Measurements from ENCODE around the gene CLSTN3.

Gene CLSTN3

DNA sequence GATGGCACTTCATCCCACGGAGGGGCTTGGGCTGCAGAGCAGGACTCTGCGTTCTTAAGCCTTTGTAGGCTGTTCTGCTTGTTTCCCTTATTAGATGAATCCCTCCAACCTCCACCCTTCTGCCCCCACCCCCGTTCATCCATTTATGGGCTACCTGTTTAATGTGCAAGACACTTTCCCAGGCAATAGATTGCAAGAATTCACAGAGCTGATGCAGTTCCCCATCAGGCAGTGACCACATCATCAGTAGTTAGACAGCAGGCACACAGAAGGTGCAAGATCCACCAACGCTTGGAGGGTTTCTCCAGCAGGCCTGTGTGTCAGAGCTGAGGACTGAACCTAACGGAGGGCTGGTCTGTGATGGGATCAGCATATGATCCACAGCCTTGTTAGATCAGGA, 36.7 kb upstream of the CLSTN3 start:
- H3K27ac ChIP-seq (ENCODE audit: low read depth in 2 of 2, low read length in 2 of 2) = no peak overlapping the region
- peaks cover 0 to 8% of the 10 kb centered on the region in 2 donors for H3K4me1 ChIP-seq (ENCODE audit: control insufficient read depth in 2 of 2, insufficient read depth in 2 of 2, low read length in 2 of 2)
- peaks cover 0 to 2% of the 10 kb centered on the region in 2 donors for H3K27me3 ChIP-seq (ENCODE audit: control insufficient read depth in 2 of 2, insufficient read depth in 2 of 2, low read length in 2 of 2)
- no peaks in the 10 kb centered on the region for H3K9me3 ChIP-seq (ENCODE audit: control insufficient read depth in 2 of 2, low read length in 2 of 2)
- H3K9ac ChIP-seq (ENCODE audit: low read depth in 1 of 2, low read length in 2 of 2) = no peak overlapping the region
- H3K36me3 ChIP-seq (ENCODE audit: control insufficient read depth in 2 of 2, insufficient read depth in 2 of 2, low read length in 2 of 2) = peaks cover 2% of the 10 kb centered on the region in 2 donors
- H3K4me3 ChIP-seq (ENCODE audit: low read length in 2 of 2) = no peak overlapping the region

DNA sequence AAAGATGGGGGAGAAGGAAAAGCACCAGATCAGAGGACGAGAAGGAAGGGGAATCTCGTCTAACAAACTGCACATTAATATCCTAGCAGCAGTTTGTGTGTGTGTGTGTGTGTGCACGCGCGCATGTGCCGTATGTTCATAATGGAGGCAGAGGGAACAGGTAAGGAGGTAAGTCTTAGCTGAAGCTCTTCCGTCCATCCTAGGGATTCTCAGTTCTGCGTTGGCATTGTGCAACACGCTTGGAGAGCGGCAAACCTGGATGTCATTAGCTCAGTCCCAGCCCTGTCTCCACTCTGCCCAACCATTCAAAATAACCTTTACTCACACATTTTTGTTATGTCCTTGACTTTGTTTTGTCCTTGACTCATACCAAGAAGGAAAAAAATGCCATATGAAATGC, 36.3 kb upstream of the CLSTN3 start:
- H3K27me3 ChIP-seq (ENCODE audit: control insufficient read depth in 2 of 2, insufficient read depth in 2 of 2, low read length in 2 of 2) = peaks cover 0 to 2% of the 10 kb centered on the region in 2 donors
- no peak overlapping the region for H3K4me3 ChIP-seq (ENCODE audit: low read length in 2 of 2)
- peaks cover 2% of the 10 kb centered on the region in 2 donors for H3K36me3 ChIP-seq (ENCODE audit: control insufficient read depth in 2 of 2, insufficient read depth in 2 of 2, low read length in 2 of 2)
- H3K4me1 ChIP-seq (ENCODE audit: control insufficient read depth in 2 of 2, insufficient read depth in 2 of 2, low read length in 2 of 2) = peaks cover 0 to 8% of the 10 kb centered on the region in 2 donors
- H3K9me3 ChIP-seq (ENCODE audit: control insufficient read depth in 2 of 2, low read length in 2 of 2) = no peaks in the 10 kb centered on the region
- H3K27ac ChIP-seq (ENCODE audit: low read depth in 2 of 2, low read length in 2 of 2) = no peak overlapping the region
- H3K9ac ChIP-seq (ENCODE audit: low read depth in 1 of 2, low read length in 2 of 2) = no peak overlapping the region

DNA sequence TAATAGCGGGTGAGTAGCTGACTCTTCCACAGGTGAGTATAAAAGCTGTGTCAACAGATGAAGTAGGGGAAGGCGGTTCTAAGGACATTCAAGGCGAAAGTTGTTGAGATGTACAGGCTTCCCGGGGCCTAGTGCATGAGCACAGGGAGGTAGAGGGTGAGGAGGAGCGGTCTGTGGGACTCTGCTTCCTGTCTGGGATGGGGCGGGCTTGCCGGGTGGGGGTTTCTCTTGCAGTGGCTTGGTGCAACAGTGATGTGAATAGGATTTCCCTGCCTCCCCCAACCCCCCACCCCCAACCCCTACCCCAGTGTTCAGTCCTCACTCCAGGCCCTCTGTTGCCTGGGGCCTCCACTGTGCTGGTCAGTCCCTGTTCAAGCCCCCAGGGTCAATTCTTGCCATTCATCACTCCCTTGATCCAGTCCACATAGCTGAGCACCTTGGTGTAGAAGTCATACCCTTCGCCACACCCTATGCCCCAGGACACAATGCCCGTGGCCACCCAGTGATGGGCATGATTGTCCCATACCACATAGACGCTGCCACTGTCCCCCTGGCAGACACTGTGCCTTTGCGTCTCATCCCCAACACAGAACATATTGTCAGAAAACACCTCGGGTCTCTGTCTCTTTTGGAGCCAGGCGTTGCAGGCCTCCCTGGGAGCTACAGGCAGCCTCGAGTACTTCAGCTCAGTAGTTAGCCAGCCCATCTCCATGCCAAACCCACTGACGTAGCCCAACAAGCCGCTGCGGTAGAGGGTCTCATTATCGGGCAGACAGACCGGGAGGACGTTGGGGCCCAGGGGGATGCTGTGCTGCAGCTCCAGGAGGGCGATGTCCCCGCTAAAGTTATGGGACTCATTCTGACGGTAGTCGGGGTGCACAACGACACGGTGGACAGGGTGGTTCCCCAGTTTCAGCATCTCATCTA, 33.9 kb upstream of the CLSTN3 start:
- Histone ChIP-seq H3K4me1 (ENCODE audit: control insufficient read depth in 2 of 2, insufficient read depth in 2 of 2, low read length in 2 of 2) (peaks cover 0 to 8% of the 10 kb centered on the region in 2 donors), H3K27me3 (ENCODE audit: control insufficient read depth in 2 of 2, insufficient read depth in 2 of 2, low read length in 2 of 2) (peaks cover 0 to 2% of the 10 kb centered on the region in 2 donors), H3K27ac (ENCODE audit: low read depth in 2 of 2, low read length in 2 of 2) (no peak overlapping the region), H3K36me3 (ENCODE audit: control insufficient read depth in 2 of 2, insufficient read depth in 2 of 2, low read length in 2 of 2) (peaks cover 8 to 11% of the 10 kb centered on the region in 2 donors), H3K4me3 (ENCODE audit: low read length in 2 of 2) (no peak overlapping the region), H3K9me3 (ENCODE audit: control insufficient read depth in 2 of 2, low read length in 2 of 2) (no peaks in the 10 kb centered on the region), H3K9ac (ENCODE audit: low read depth in 1 of 2, low read length in 2 of 2) (no peak overlapping the region)

DNA sequence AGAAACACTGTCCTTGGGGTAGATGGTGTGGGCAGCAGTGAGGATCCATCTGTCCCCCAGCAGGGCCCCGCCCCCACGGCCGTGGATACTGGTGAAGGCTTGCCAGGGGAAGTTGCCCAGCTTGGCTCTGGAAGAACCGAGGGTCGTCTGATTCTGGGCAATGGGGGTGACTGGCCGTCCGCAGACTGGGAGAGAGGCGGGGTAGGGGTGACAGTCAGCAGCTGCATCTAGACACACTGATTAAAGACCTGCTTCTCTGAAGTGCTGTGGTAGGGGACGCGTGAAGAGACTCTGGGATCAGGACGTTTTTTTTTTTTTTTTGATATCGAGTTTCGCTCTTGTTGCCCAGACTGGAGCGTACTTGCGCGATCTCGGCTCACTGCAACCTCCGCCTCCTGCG, 33.2 kb upstream of the CLSTN3 start:
- H3K36me3 ChIP-seq (ENCODE audit: control insufficient read depth in 2 of 2, insufficient read depth in 2 of 2, low read length in 2 of 2) = peaks cover 13 to 14% of the 10 kb centered on the region in 2 donors
- H3K4me3 ChIP-seq (ENCODE audit: low read length in 2 of 2) = no peak overlapping the region
- H3K9me3 ChIP-seq (ENCODE audit: control insufficient read depth in 2 of 2, low read length in 2 of 2) = no peaks in the 10 kb centered on the region
- no peak overlapping the region for H3K27ac ChIP-seq (ENCODE audit: low read depth in 2 of 2, low read length in 2 of 2)
- no peak overlapping the region for H3K9ac ChIP-seq (ENCODE audit: low read depth in 1 of 2, low read length in 2 of 2)
- H3K4me1 ChIP-seq (ENCODE audit: control insufficient read depth in 2 of 2, insufficient read depth in 2 of 2, low read length in 2 of 2) = peaks cover 0 to 6% of the 10 kb centered on the region in 2 donors
- H3K27me3 ChIP-seq (ENCODE audit: control insufficient read depth in 2 of 2, insufficient read depth in 2 of 2, low read length in 2 of 2) = peaks cover 0 to 2% of the 10 kb centered on the region in 2 donors

DNA sequence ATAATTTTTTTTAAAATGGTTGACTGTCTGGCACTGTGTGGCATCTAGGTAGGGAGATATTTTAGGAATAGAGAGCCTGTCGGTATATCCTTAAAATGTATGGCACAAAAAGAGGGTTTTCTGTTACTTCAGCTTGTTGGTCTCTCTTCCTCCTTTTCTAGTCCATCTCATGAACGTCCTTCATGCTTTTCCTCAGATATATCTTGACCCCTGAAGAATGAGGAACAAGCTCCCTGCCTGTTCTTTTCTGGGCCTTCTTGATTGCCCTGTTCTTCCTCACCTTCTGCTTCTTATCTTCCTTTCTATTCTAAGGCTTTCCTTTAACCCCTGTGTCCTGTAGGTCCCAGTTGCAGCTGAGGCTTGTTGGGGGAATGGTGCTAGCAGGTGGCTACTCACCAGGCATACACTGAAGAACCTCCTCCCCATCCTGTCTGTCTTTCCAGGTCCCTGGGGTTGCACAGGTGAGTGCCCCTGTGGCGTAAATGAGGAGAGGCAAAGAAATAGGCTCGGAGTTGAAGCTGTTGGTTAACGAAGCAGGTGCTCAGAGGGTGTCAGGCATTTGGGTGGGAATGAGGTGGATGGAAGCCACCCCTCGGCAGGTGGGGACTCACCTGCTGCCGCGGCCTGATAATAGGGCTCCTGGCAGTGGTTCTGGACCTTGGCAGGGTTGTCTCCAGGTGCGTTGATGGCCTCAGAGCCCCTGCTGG, 30.7 kb upstream of the CLSTN3 start:
- Histone ChIP-seq H3K9me3 (ENCODE audit: control insufficient read depth in 2 of 2, low read length in 2 of 2) (no peaks in the 10 kb centered on the region), H3K4me3 (ENCODE audit: low read length in 2 of 2) (no peak overlapping the region), H3K27me3 (ENCODE audit: control insufficient read depth in 2 of 2, insufficient read depth in 2 of 2, low read length in 2 of 2) (no peaks in the 10 kb centered on the region), H3K36me3 (ENCODE audit: control insufficient read depth in 2 of 2, insufficient read depth in 2 of 2, low read length in 2 of 2) (peaks cover 14 to 21% of the 10 kb centered on the region in 2 donors), H3K4me1 (ENCODE audit: control insufficient read depth in 2 of 2, insufficient read depth in 2 of 2, low read length in 2 of 2) (no peaks in the 10 kb centered on the region), H3K9ac (ENCODE audit: low read depth in 1 of 2, low read length in 2 of 2) (no peak overlapping the region), H3K27ac (ENCODE audit: low read depth in 2 of 2, low read length in 2 of 2) (no peak overlapping the region)

DNA sequence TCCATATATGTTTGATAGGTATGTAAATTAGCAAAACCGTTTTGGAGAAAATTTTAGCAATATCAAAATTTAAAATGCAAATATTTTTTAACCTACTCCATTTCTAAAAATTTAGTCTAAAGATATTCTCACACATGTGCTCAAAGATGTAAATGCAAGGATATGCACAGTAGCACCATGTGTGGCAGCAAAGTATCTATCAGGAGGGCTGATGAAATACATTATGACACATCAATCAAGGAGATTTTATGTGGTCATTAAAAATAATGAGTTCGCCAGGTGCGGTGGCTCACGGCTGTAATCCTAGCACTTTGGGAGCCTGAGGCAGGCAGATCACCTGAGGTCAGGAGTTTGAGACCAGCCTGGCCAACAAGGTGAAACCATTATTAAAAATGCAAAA, 29.9 kb upstream of the CLSTN3 start:
- H3K4me1 ChIP-seq (ENCODE audit: control insufficient read depth in 2 of 2, insufficient read depth in 2 of 2, low read length in 2 of 2) = no peaks in the 10 kb centered on the region
- no peaks in the 10 kb centered on the region for H3K9me3 ChIP-seq (ENCODE audit: control insufficient read depth in 2 of 2, low read length in 2 of 2)
- no peak overlapping the region for H3K27ac ChIP-seq (ENCODE audit: low read depth in 2 of 2, low read length in 2 of 2)
- no peaks in the 10 kb centered on the region for H3K27me3 ChIP-seq (ENCODE audit: control insufficient read depth in 2 of 2, insufficient read depth in 2 of 2, low read length in 2 of 2)
- peaks cover 14 to 21% of the 10 kb centered on the region in 2 donors for H3K36me3 ChIP-seq (ENCODE audit: control insufficient read depth in 2 of 2, insufficient read depth in 2 of 2, low read length in 2 of 2)
- H3K4me3 ChIP-seq (ENCODE audit: low read length in 2 of 2) = no peak overlapping the region
- no peak overlapping the region for H3K9ac ChIP-seq (ENCODE audit: low read depth in 1 of 2, low read length in 2 of 2)

DNA sequence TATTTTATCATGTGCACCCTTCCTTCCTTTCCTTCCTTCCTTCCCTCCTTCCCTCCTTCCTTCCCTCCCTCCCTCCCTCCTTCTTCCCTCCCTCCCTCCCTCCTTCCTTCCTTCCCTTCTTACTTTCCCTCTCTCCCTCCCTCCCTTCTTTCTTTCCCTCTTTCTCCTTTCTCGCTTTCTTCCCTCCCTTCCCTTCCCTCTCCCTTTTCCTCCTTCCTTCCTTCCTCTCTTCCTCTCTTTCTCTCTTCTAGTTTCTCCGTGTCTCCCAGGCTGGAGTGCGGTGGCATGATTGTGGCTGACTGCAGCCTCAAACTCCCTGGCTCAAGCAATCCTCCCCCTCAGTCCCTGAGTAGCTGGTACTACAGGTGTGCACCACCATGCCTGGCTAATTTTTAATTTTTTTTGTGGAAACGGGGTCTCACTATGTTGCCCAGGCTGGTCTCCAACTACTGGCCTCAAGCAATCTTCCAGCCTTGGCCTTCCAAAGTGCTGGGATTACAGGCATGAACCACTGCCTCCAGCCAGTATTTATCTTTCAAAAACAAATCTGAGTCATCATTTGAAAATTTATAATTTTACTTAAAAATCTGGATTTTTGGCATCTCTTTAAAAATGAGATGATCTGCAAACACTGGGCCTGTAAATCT, 29.0 kb upstream of the CLSTN3 start:
- Histone ChIP-seq H3K27ac (ENCODE audit: low read depth in 2 of 2, low read length in 2 of 2) (no peak overlapping the region), H3K9me3 (ENCODE audit: control insufficient read depth in 2 of 2, low read length in 2 of 2) (no peaks in the 10 kb centered on the region), H3K27me3 (ENCODE audit: control insufficient read depth in 2 of 2, insufficient read depth in 2 of 2, low read length in 2 of 2) (no peaks in the 10 kb centered on the region), H3K4me3 (ENCODE audit: low read length in 2 of 2) (no peak overlapping the region), H3K36me3 (ENCODE audit: control insufficient read depth in 2 of 2, insufficient read depth in 2 of 2, low read length in 2 of 2) (peaks cover 14 to 23% of the 10 kb centered on the region in 2 donors), H3K4me1 (ENCODE audit: control insufficient read depth in 2 of 2, insufficient read depth in 2 of 2, low read length in 2 of 2) (no peaks in the 10 kb centered on the region), H3K9ac (ENCODE audit: low read depth in 1 of 2, low read length in 2 of 2) (no peak overlapping the region)

DNA sequence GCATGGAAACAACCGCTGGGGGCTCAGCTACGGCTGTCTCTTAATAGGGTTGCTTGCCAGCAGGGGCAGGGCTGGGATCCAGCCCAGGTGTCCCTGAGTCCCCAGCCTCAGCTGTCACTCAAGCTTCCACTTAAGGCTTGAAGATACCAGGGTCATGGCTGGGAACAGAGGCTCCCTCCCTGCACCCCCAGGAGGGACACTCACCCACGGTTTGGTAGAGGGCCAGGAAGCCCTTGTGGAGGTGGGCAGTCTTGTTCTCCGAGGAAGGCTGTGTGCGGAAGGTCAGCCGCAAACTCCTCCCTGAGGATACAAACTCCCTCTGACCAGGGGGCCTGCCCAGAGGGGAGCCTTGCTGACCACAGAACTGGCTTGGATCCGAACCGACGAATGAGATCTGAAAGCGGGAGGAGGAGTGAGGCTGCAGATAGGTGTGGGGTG, 28.5 kb upstream of the CLSTN3 start:
- no peaks in the 10 kb centered on the region for H3K9me3 ChIP-seq (ENCODE audit: control insufficient read depth in 2 of 2, low read length in 2 of 2)
- no peaks in the 10 kb centered on the region for H3K27me3 ChIP-seq (ENCODE audit: control insufficient read depth in 2 of 2, insufficient read depth in 2 of 2, low read length in 2 of 2)
- H3K4me3 ChIP-seq (ENCODE audit: low read length in 2 of 2) = no peak overlapping the region
- H3K27ac ChIP-seq (ENCODE audit: low read depth in 2 of 2, low read length in 2 of 2) = no peak overlapping the region
- no peaks in the 10 kb centered on the region for H3K4me1 ChIP-seq (ENCODE audit: control insufficient read depth in 2 of 2, insufficient read depth in 2 of 2, low read length in 2 of 2)
- H3K9ac ChIP-seq (ENCODE audit: low read depth in 1 of 2, low read length in 2 of 2) = no peak overlapping the region
- H3K36me3 ChIP-seq (ENCODE audit: control insufficient read depth in 2 of 2, insufficient read depth in 2 of 2, low read length in 2 of 2) = peaks cover 14 to 23% of the 10 kb centered on the region in 2 donors

DNA sequence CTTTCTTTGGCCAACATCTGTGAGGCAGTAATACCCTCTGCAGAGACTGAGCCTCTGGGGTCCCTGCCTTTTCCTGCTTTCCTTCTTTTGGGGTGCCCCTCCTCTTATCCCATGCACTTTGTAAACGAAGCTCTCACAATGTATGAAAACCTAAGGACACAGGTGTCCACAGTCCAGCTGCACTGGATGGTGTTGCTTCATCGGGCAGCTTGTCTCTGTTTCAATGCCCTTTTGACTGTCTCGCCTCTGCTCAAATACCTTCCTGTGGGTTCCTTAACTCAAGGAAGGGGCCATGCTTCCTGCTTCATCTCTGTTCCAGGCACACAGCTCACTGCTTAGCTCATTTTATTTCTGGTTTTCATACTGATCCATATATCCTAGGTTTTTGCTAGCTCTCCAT, 27.6 kb upstream of the CLSTN3 start:
- no peaks in the 10 kb centered on the region for H3K9me3 ChIP-seq (ENCODE audit: control insufficient read depth in 2 of 2, low read length in 2 of 2)
- no peaks in the 10 kb centered on the region for H3K27me3 ChIP-seq (ENCODE audit: control insufficient read depth in 2 of 2, insufficient read depth in 2 of 2, low read length in 2 of 2)
- H3K9ac ChIP-seq (ENCODE audit: low read depth in 1 of 2, low read length in 2 of 2) = no peak overlapping the region
- no peak overlapping the region for H3K27ac ChIP-seq (ENCODE audit: low read depth in 2 of 2, low read length in 2 of 2)
- no peaks in the 10 kb centered on the region for H3K4me1 ChIP-seq (ENCODE audit: control insufficient read depth in 2 of 2, insufficient read depth in 2 of 2, low read length in 2 of 2)
- H3K36me3 ChIP-seq (ENCODE audit: control insufficient read depth in 2 of 2, insufficient read depth in 2 of 2, low read length in 2 of 2) = peaks cover 14 to 21% of the 10 kb centered on the region in 2 donors
- H3K4me3 ChIP-seq (ENCODE audit: low read length in 2 of 2) = no peak overlapping the region
